NCI-H1092 treated with DMSO at 0.1 percent for 48 hours (cell line): ENCODE measurements around the gene TEX13A.

ENCODE experiments used
- DNase-seq: peaks from one replicate; lab custom pipeline; 2025; lab: John Stamatoyannopoulos, UW

Gene TEX13A

DNA sequence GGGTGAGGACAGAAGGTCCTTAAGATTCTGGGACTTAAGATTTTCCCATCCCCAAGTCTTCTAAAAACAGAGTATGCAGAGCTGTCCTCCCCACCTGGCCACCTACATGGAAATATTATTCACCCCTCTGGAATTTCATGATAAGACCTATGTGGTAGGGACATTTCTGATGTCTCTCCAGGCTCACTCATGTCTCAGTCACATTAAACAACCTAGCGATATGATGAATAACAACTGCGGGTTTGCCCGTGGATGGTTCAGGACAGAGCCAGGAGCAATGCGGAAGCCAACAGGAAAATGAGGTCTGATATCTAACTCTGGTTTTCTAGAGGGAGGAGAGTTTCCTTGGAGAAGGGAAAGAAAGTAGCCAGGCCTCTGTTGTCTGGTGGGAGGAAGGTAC is 47.4 kb downstream of the TEX13A start:
- DNase-seq: no peak
